Karpas-422 (cell line): ENCODE results near the gene ATP2B3. TPM values are rescaled to one million over a fixed set of nuclear protein-coding genes. Genes with fewer than 3 reads are reported as not detected.

Experiments used
- DNase-seq: peaks from one replicate; pipeline ENCODE4 v3.0.0-alpha.2; 2015
- H2AFZ ChIP-seq: fragments of 200-600 bp; sonication (generic); 2 replicates; pipeline ENCODE4 v1.6.1; 2014; ENCODE audit warnings: antibody characterized with exemption, low read length, mixed read lengths
- H3K27ac ChIP-seq: fragments of 200-600 bp; sonication (generic); 2 replicates; pipeline ENCODE4 v1.5.1; 2014; ENCODE audit warnings: mild to moderate bottlenecking, low read length, moderate library complexity
- H3K27me3 ChIP-seq: fragments of 200-600 bp; sonication (generic); 2 replicates; pipeline ENCODE4 v1.6.1; 2014; ENCODE audit warnings: low read length, mixed read lengths
- H3K36me3 ChIP-seq: fragments of 200-600 bp; sonication (generic); 2 replicates; pipeline ENCODE4 v1.6.1; 2014; ENCODE audit warnings: low read length, mixed read lengths; ENCODE audit not compliant: insufficient read depth
- H3K4me1 ChIP-seq: fragments of 200-600 bp; sonication (generic); 2 replicates; pipeline ENCODE4 v1.6.1; 2014; ENCODE audit warnings: mild to moderate bottlenecking, low read length, mixed read lengths
- H3K4me2 ChIP-seq: fragments of 200-600 bp; sonication (generic); 2 replicates; pipeline ENCODE4 v1.6.1; 2014; ENCODE audit warnings: low read length, low read depth, mild to moderate bottlenecking; ENCODE audit not compliant: poor library complexity, severe bottlenecking
- H3K4me3 ChIP-seq: fragments of 200-600 bp; sonication (generic); 2 replicates; pipeline ENCODE4 v1.5.1; 2014; ENCODE audit warnings: mild to moderate bottlenecking, antibody characterized with exemption, low read length, mixed read lengths
- H3K79me2 ChIP-seq: fragments of 200-600 bp; sonication (generic); 2 replicates; pipeline ENCODE4 v1.6.1; 2014; ENCODE audit warnings: mild to moderate bottlenecking, low read length, mixed read lengths
- H3K9ac ChIP-seq: fragments of 200-600 bp; sonication (generic); 2 replicates; pipeline ENCODE4 v1.6.0; 2014; ENCODE audit warnings: low read length
- H3K9me2 ChIP-seq: fragments of 200-600 bp; sonication (generic), shearing (Covaris generic); replicated peaks from 2 replicates; pipeline ENCODE4 v1.6.0; 2014; ENCODE audit warnings: mild to moderate bottlenecking, low read length, moderate library complexity; ENCODE audit not compliant: insufficient read depth
- H3K9me3 ChIP-seq: fragments of 300-700, 200-600 bp; sonication (generic); 2 replicates; pipeline ENCODE4 v1.6.1; 2014; ENCODE audit warnings: low read length, mixed read lengths
- H4K20me1 ChIP-seq: fragments of 200-600 bp; sonication (generic); 2 replicates; pipeline ENCODE4 v1.6.1; 2014; ENCODE audit warnings: mild to moderate bottlenecking, antibody characterized with exemption, low read length, low read depth; ENCODE audit not compliant: insufficient read depth
- total RNA-seq: library from RNA; depleted of rRNA; stranded (reverse); fragments of >200 nt; shearing (Covaris generic); gene quantifications from 2 replicates; pipeline ENCODE4 v1.2.3, GENCODE V29; 2014; ENCODE audit warnings: low replicate concordance

ATP2B3 gene
- total RNA-seq, 1 experiment from 2014 or later: not detected

GRCh38 chrX:153562546-153562945 is 45.1 kb downstream of the ATP2B3 start:
- H4K20me1 ChIP-seq: no peaks in the 10 kb centered on the region
- no peaks in the 10 kb centered on the region for H3K9me2 ChIP-seq
- no peak overlapping the region for H3K27ac ChIP-seq
- H3K36me3 ChIP-seq: no peaks in the 10 kb centered on the region
- no peak overlapping the region for H3K9ac ChIP-seq
- no peak overlapping the region for H2AFZ ChIP-seq
- H3K27me3 ChIP-seq: no peaks in the 10 kb centered on the region
- H3K79me2 ChIP-seq: no peaks in the 10 kb centered on the region
- H3K4me3 ChIP-seq: no peak overlapping the region
- no peaks in the 10 kb centered on the region for H3K9me3 ChIP-seq
- H3K4me2 ChIP-seq: no peak overlapping the region
- H3K4me1 ChIP-seq: no peaks in the 10 kb centered on the region; the same call in 1 of the 2 replicates
- DNase-seq: no peak

DNA sequence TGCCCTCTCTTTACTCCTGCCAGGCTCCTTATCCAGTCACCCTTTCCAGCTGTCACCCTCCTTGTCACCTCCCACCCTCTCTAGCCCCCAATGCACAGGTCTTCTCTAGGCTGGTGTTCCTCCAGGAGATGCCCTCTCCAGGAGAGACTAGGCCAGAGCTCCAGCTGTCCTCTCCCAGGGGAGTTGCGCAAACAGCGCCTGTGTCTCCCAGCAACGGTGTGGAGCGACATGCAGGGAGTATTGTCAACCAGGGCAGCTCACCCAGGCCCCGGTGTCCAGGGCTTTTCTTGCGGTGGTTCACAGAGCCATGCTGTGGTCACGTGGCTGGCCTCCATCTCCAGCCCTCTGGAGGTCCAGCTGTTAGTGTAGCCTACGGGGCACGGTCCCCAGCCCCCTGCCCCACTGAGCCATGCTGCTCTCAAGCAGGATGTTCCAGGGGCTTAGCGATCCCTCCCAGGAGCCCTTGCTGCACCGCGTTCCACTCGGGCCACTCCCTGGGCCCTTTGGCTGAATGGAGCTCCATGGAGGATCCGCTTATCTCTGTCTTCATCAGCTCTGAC is 46.7 kb downstream of the ATP2B3 start:
- Histone ChIP-seq H4K20me1 (no peaks in the 10 kb centered on the region), H3K4me2 (no peak overlapping the region), H3K9me2 (no peaks in the 10 kb centered on the region), H3K27me3 (no peaks in the 10 kb centered on the region), H3K9me3 (no peaks in the 10 kb centered on the region), H3K36me3 (no peaks in the 10 kb centered on the region), H3K9ac (no peak overlapping the region), H3K27ac (no peak overlapping the region), H2AFZ (no peak overlapping the region), H3K4me3 (no peak overlapping the region), H3K4me1 (no peaks in the 10 kb centered on the region), H3K79me2 (no peaks in the 10 kb centered on the region)
- no peak for DNase-seq

DNA sequence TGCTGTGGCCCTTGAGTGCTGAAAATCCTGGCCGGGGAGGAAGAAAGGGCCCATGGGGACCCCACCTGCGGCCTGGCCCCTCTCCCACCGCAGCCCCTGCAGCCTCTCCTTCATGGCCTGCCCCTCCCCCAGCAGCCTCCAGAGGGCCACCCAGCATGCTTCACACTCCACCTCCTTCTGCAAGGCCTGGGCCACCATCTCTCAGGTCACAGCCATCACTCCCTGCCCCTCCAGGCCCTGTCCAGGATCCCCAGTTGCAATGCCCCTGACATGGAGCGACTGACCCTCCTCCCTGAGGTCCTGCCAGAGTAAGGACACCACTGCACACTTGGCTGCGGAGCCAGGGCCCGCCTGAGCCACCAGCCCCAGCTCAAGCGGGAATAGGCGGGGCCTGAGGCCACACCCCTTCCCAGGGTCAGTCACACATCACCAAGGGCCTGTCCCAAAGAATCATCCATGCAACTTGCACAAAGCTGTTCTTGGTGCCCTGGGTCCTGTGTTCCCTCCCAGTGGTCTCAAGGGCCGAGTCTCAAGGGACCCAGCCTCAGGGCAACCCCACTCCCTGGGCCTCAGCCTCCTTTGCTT is 48.6 kb downstream of the ATP2B3 start:
- H4K20me1 ChIP-seq: no peaks in the 10 kb centered on the region
- H3K27me3 ChIP-seq: no peaks in the 10 kb centered on the region
- H3K27ac ChIP-seq: no peak overlapping the region
- H3K4me2 ChIP-seq: no peak overlapping the region
- no peak overlapping the region for H2AFZ ChIP-seq
- H3K4me1 ChIP-seq: no peaks in the 10 kb centered on the region
- no peaks in the 10 kb centered on the region for H3K79me2 ChIP-seq
- no peak for DNase-seq
- H3K9ac ChIP-seq: no peak overlapping the region
- no peak overlapping the region for H3K4me3 ChIP-seq
- no peaks in the 10 kb centered on the region for H3K9me2 ChIP-seq
- no peaks in the 10 kb centered on the region for H3K36me3 ChIP-seq
- H3K9me3 ChIP-seq: no peaks in the 10 kb centered on the region

DNA sequence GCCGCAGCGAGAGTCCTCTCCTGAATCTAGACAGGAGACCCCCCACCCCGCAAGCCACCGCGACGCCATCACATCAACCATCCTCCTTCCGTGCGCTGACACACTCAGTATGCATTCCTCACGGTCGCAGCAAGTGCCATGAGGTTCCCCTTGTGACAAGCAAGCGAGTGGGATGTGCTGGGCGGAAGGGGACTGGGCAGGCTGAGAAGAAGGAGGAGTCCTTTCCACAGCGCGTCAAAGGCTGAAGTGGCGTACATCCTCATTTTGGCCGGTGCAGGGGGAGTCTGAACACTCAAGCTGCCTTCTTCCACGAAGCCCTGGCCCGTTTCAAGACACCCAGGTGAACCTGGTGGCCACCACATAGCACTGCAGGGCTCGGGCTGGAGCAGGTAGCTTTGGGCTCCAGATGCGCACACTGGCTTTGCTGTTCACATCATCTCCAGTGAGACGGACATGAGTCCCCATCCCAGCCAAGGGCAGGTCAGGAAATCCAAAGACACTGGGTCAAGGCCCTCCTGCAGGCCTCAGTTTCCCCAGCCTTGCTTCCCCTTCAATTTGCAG is 51.1 kb downstream of the ATP2B3 start:
- no peaks in the 10 kb centered on the region for H3K4me1 ChIP-seq
- no peaks in the 10 kb centered on the region for H4K20me1 ChIP-seq
- H3K4me3 ChIP-seq: no peak overlapping the region
- no peaks in the 10 kb centered on the region for H3K36me3 ChIP-seq
- H3K9me2 ChIP-seq: no peaks in the 10 kb centered on the region
- no peak overlapping the region for H3K27ac ChIP-seq
- DNase-seq: peak; percentile 51
- H2AFZ ChIP-seq: no peak overlapping the region
- no peaks in the 10 kb centered on the region for H3K79me2 ChIP-seq
- H3K27me3 ChIP-seq: no peaks in the 10 kb centered on the region
- H3K4me2 ChIP-seq: no peak overlapping the region
- no peaks in the 10 kb centered on the region for H3K9me3 ChIP-seq
- H3K9ac ChIP-seq: no peak overlapping the region

DNA sequence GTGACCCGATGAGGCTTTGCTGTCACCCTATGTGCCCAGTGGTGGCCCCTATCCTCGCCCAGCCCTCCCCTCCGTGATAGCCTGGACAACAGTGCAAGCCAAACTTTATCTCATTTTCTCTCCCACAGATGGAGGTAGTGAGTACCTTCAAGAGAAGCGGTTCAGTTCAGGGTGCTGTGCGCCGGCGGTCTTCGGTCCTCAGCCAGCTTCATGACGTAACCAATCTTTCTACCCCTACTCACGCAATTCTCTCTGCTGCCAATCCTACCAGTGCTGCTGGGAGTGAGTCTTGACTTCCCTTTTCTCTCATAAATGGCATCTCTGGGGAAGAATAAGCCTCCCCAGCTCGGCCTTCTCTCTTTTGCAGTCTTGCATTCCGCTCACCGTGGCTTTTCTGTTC is 52.0 kb downstream of the ATP2B3 start:
- Histone ChIP-seq H3K27ac (no peak overlapping the region), H2AFZ (no peak overlapping the region)
- no peak for DNase-seq

DNA sequence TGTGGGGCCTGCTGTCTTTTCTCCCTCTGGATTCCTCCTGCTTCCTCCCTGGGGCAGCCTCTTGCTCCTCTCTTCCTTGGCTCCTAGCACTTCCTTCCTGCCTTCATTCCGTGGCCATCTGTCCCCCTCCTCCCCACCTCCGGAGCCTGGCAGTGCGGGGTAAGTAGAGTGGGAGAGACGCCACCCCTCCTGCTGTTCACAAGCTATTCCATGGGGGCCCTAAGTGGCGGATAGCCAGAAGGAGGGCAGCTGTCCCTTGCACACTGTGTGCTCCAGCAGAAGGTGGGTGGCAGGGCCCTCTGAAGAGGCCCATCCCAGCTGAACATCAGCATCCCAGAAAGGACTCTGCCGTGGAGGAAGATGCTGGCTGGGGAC is 54.1 kb downstream of the ATP2B3 start:
- Histone ChIP-seq H3K4me1 (no peaks in the 10 kb centered on the region), H3K79me2 (no peaks in the 10 kb centered on the region), H2AFZ (no peak overlapping the region), H3K9ac (no peak overlapping the region), H3K9me2 (no peaks in the 10 kb centered on the region), H3K27ac (no peak overlapping the region), H3K9me3 (no peaks in the 10 kb centered on the region), H3K36me3 (no peaks in the 10 kb centered on the region), H4K20me1 (no peaks in the 10 kb centered on the region), H3K4me2 (no peak overlapping the region), H3K27me3 (no peaks in the 10 kb centered on the region), H3K4me3 (no peak overlapping the region)
- no peak for DNase-seq

More for the DNA sequence above, 52.0 kb downstream of the ATP2B3 start:
- Histone ChIP-seq H3K9me2 (no peaks in the 10 kb centered on the region), H3K4me2 (no peak overlapping the region), H3K4me3 (no peak overlapping the region), H3K4me1 (no peaks in the 10 kb centered on the region), H3K9me3 (no peaks in the 10 kb centered on the region), H3K9ac (no peak overlapping the region), H4K20me1 (no peaks in the 10 kb centered on the region), H3K27me3 (no peaks in the 10 kb centered on the region), H3K36me3 (no peaks in the 10 kb centered on the region), H3K79me2 (no peaks in the 10 kb centered on the region)

DNA sequence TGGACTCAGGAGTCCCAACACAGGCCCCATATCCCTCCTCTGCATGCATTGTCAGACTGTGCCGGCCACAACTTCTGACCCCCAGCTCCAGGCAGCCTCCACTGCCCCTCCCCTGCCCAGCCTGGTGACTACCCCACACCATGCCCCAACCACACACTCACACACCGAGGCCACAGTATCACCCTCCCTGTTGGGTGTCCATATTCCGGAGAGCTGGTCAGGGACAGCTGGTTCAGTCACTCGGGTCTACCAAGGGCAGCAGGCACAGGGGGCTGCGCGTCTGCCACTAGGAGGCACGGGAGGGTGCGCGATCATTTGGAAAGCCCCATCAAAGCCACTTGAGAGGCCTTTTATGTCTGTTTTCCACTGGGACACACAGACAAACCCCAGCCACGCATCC is 55.2 kb downstream of the ATP2B3 start:
- H3K79me2 ChIP-seq: no peaks in the 10 kb centered on the region
- no peaks in the 10 kb centered on the region for H3K27me3 ChIP-seq
- DNase-seq: no peak
- H3K27ac ChIP-seq: no peak overlapping the region
- no peaks in the 10 kb centered on the region for H3K9me3 ChIP-seq
- no peaks in the 10 kb centered on the region for H3K36me3 ChIP-seq
- no peak overlapping the region for H3K4me3 ChIP-seq
- no peaks in the 10 kb centered on the region for H4K20me1 ChIP-seq
- H3K9ac ChIP-seq: no peak overlapping the region
- H3K4me1 ChIP-seq: no peaks in the 10 kb centered on the region
- no peak overlapping the region for H2AFZ ChIP-seq
- no peaks in the 10 kb centered on the region for H3K9me2 ChIP-seq
- H3K4me2 ChIP-seq: no peak overlapping the region

DNA sequence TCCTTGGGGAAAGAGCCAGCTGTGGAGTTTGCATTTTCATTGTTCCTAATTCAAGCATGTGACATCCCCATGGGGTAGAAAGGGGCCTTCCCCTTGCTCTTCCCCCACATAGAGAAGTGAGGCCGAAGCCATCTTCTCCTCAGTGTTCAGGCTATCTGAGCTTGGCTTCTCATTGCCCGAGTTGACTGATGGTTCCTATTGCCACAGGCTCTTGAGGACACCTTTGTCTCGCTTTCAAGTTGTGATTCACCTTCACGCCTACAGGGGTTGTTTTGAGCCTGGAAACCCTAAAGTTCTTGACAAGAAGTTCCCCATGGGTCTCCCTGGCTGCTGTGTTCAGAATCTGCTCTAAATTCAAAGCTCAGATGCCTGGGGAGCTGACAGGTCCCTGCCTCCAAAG is 56.5 kb downstream of the ATP2B3 start:
- peak; percentile 82 for DNase-seq
- Histone ChIP-seq H3K9me3 (no peaks in the 10 kb centered on the region), H3K27me3 (no peaks in the 10 kb centered on the region), H3K4me3 (no peak overlapping the region), H3K9ac (no peak overlapping the region), H3K4me2 (no peak overlapping the region), H3K79me2 (no peaks in the 10 kb centered on the region), H3K27ac (no peak overlapping the region), H3K9me2 (no peaks in the 10 kb centered on the region), H2AFZ (no peak overlapping the region), H3K4me1 (no peaks in the 10 kb centered on the region), H3K36me3 (no peaks in the 10 kb centered on the region), H4K20me1 (no peaks in the 10 kb centered on the region)
